Activated CD8-positive, alpha-beta T cell treated with anti-CD3 and anti-CD28 coated beads for 36 hours (primary cell): ENCODE results near the gene MYLK. TPM values are rescaled to one million over a fixed set of nuclear protein-coding genes. Genes with fewer than 3 reads are reported as not detected.

ENCODE experiments used
- ATAC-seq: fragments of 200-7000 bp; cut with Tn5 transposase; one replicate; pipeline ENCODE4 v1.10.0; 2021; ENCODE audit warnings: mild to moderate bottlenecking, moderate library complexity
- CTCF ChIA-PET: fragments of 350-600 bp; sonication (Branson Sonifier 250); formaldehyde crosslinking; loops from one replicate; lab custom pipeline; 2021; ENCODE audit warnings: antibody characterized with exemption; lab: Charles Lee
- POLR2A ChIA-PET: fragments of 350-600 bp; sonication (Branson Sonifier 250); formaldehyde crosslinking; loops from one replicate; lab custom pipeline; 2021; ENCODE audit warnings: antibody characterized with exemption; lab: Charles Lee
- DNase-seq: peaks from one replicate; pipeline ENCODE4 v3.0.0-alpha.2; 2020
- H3K27ac Mint-ChIP-seq: one replicate; pipeline ENCODE4 v1.8.0; 2021; ENCODE audit warnings: mild to moderate bottlenecking, mixed read lengths
- H3K27me3 Mint-ChIP-seq: one replicate; pipeline ENCODE4 v1.8.0; 2021; ENCODE audit warnings: mixed read lengths
- H3K36me3 Mint-ChIP-seq: one replicate; pipeline ENCODE4 v1.8.0; 2021; ENCODE audit warnings: low read depth, mixed read lengths
- H3K4me1 Mint-ChIP-seq: one replicate; pipeline ENCODE4 v1.8.0; 2021; ENCODE audit warnings: low read depth, mixed read lengths
- H3K4me3 Mint-ChIP-seq: one replicate; pipeline ENCODE4 v1.8.0; 2021; ENCODE audit warnings: mild to moderate bottlenecking, moderate library complexity, mixed read lengths
- H3K9me3 Mint-ChIP-seq: one replicate; pipeline ENCODE4 v1.8.0; 2021; ENCODE audit warnings: mixed read lengths
- intact Hi-C: fragments of 100-400 bp; cut with micrococcal nuclease; formaldehyde crosslinking; loops from one replicate; pipeline ENCODE4 v1.10.0; 2022
- total RNA-seq, 2 experiments: library from RNA; stranded (reverse); gene quantifications; one replicate each; pipeline ENCODE4 v1.2.3, GENCODE V29; 2021
- TF ChIP-seq, protein P1 (sequence below): fragments of 200-600 bp; IDR thresholded peaks from one replicate; pipeline ENCODE4 v1.8.0; 2022; ENCODE audit warnings: antibody characterized with exemption, mild to moderate bottlenecking

MYLK gene
- total RNA-seq, 2 experiments from 2014 or later, result 0.34 TPM; not detected in 1

DNA sequence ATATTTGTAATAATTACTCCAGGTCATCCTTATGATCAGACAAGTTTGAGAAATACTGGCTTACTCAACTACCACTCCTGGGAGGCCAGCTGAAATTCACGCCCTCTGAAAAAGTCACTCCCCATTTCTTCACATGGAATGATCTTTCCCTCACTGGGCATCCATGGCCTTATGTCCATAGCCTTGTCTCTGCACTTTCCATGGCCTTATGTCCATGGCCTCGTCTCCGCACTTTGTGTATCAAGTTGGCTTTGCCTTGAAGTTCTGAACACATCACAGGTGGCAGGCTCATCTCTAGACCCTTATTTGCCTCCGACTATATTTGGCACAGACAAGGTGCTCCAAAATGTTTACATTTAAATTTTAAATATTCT lies 241.2 kb downstream of the MYLK start:
- Mint-ChIP-seq H3K27ac (no peak overlapping the region), H3K4me1 (no peaks in the 10 kb centered on the region), H3K4me3 (no peak overlapping the region), H3K27me3 (no peaks in the 10 kb centered on the region), H3K36me3 (no peaks in the 10 kb centered on the region), H3K9me3 (no peaks in the 10 kb centered on the region)
- POLR2A ChIA-PET, result interaction anchor here (0.5 kb wide), 1 partner anchor 860 kb away, joined by 4 read pairs; no protein-coding TSS in a partner anchor
- TF ChIP-seq, protein P1, sequence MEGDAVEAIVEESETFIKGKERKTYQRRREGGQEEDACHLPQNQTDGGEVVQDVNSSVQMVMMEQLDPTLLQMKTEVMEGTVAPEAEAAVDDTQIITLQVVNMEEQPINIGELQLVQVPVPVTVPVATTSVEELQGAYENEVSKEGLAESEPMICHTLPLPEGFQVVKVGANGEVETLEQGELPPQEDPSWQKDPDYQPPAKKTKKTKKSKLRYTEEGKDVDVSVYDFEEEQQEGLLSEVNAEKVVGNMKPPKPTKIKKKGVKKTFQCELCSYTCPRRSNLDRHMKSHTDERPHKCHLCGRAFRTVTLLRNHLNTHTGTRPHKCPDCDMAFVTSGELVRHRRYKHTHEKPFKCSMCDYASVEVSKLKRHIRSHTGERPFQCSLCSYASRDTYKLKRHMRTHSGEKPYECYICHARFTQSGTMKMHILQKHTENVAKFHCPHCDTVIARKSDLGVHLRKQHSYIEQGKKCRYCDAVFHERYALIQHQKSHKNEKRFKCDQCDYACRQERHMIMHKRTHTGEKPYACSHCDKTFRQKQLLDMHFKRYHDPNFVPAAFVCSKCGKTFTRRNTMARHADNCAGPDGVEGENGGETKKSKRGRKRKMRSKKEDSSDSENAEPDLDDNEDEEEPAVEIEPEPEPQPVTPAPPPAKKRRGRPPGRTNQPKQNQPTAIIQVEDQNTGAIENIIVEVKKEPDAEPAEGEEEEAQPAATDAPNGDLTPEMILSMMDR, result no peak
- ATAC-seq, result no peak
- intact Hi-C loops, result loop anchor here (5.0 kb wide), 1 partner anchor 79 kb away; no protein-coding TSS in a partner anchor
- no peak for DNase-seq
- CTCF ChIA-PET, result interaction anchor here (1.0 to 3.2 kb wide), 20 partner anchors 9 to 289 kb away, joined by 3 to 58 read pairs (median 4); no protein-coding TSS in a partner anchor

DNA sequence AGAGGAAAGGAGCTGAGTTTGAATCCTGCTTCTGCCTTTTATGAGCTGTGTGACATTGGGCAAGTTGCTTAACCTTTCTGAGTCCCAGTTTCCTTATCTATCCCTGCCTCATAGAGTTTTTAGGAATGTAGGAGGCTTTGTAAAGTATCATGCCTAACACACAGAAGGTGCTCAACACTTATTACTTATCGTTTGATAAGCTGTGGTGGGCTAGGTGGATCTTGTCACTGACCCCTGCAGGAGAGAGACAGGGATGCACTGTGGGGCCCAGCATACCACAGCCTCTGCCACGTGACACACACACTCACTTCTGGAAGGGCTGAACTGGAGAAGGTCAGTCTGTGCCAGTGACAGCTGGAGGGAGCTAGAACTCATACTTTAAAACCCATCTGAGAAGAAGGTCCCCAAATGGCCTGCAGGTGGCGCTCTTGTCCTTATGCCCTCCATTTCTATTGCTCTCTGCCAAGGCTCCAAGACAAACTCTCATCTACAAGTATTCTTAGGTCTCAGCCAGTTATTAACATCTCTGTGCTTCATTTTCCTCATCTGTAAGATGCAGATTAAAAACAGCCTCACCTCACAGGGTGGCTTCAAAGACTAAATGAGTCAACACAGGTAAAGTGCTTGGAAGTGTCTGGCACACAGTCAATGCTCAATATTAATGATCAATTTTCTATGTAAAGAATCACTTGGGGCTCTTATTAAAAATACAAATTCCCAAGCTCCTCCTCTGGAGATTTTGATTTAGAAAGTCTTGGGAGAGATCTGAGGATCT lies 241.8 kb downstream of the MYLK start:
- no peaks in the 10 kb centered on the region for H3K27me3 Mint-ChIP-seq
- no peak overlapping the region for H3K4me3 Mint-ChIP-seq
- CTCF ChIA-PET, result interaction anchor here (0.6 to 3.2 kb wide), 33 partner anchors 9 to 557 kb away, joined by 3 to 58 read pairs (median 4); no protein-coding TSS in a partner anchor
- TF ChIP-seq, protein P1, result peak; percentile 79
- no peaks in the 10 kb centered on the region for H3K4me1 Mint-ChIP-seq
- ATAC-seq, result peak; percentile 97
- no peaks in the 10 kb centered on the region for H3K36me3 Mint-ChIP-seq
- H3K9me3 Mint-ChIP-seq, result no peaks in the 10 kb centered on the region
- no peak overlapping the region for H3K27ac Mint-ChIP-seq
- peak; percentile 88 for DNase-seq
- intact Hi-C loops, result loop anchor here (5.0 kb wide), 1 partner anchor 80 kb away; no protein-coding TSS in a partner anchor
- POLR2A ChIA-PET, result interaction anchor here (0.5 kb wide), 1 partner anchor 861 kb away, joined by 4 read pairs; no protein-coding TSS in a partner anchor

DNA sequence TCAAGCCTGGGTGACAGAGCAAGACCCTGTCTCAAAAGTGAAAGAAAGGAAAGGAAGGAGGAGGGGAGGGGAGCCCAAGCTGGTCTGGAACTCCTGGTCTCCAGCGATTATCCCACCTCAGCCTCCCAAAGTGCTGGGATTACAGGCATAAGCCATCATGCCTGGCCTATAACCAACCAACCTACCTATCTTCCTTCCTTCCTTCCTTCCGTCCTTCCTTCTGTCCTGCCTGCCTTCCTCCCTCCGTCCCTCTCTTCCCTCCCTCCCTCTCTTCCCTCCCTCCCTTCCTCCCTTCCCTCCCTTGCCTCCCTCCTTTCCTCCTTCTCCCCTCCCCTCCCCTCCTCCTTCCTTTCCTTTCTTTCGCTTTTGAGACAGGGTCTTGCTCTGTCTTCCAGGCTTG lies 242.6 kb downstream of the MYLK start:
- ATAC-seq (no peak), DNase-seq (no peak)
- no peaks in the 10 kb centered on the region for H3K36me3 Mint-ChIP-seq
- CTCF ChIA-PET, result interaction anchor here (0.7 to 3.2 kb wide), 16 partner anchors 10 to 344 kb away, joined by 3 to 58 read pairs (median 4); no protein-coding TSS in a partner anchor
- POLR2A ChIA-PET, result no interaction called here
- no peak overlapping the region for H3K27ac Mint-ChIP-seq
- intact Hi-C loops, result loop anchor here (5.0 kb wide), 1 partner anchor 81 kb away; no protein-coding TSS in a partner anchor
- no peaks in the 10 kb centered on the region for H3K9me3 Mint-ChIP-seq
- H3K4me1 Mint-ChIP-seq, result no peaks in the 10 kb centered on the region
- no peak overlapping the region for H3K4me3 Mint-ChIP-seq
- TF ChIP-seq, protein P1, result no peak
- H3K27me3 Mint-ChIP-seq, result no peaks in the 10 kb centered on the region

DNA sequence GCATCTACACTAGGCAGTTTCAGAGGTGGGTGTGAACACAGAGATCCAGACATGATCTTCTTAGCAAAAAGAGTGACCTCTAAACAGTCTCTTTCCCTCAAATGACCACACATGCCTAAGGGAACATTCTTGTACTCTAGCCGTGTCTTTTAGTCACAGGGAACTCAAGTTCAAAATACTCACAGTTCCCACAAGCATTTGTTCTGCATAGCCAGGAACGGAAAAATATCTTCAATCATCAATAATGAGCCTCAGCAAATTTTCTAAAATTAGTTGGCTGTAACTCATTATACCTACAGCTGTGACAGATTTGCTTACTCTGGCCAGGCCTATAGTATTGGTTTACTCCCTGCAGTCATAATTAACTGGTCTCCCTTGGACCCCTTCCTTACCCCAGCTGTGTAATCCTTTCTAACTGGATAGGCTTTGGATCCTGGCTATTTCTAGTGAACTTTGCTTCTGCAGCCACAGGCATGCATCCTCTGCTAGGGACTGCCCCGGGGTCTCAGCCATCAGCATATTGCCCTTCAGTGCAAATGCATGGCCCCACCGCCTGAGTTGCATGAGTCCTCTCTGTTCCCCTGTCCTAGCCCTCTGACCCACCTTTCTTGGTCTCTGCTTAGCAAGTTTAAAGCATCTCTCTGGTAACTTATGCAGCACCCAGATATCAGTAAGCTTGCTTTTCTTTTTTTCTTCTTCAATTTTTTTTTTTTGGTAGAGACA lies 243.2 kb downstream of the MYLK start:
- CTCF ChIA-PET, result interaction anchor here (0.9 to 3.2 kb wide), 5 partner anchors 13 to 344 kb away, joined by 3 to 58 read pairs (median 4); no protein-coding TSS in a partner anchor
- no peak overlapping the region for H3K4me3 Mint-ChIP-seq
- no peak overlapping the region for H3K27ac Mint-ChIP-seq
- DNase-seq (no peak), ATAC-seq (no peak)
- POLR2A ChIA-PET, result no interaction called here
- TF ChIP-seq, protein P1, result no peak
- H3K36me3 Mint-ChIP-seq, result no peaks in the 10 kb centered on the region
- intact Hi-C loops, result loop anchor here (5.0 kb wide), 1 partner anchor 81 kb away; no protein-coding TSS in a partner anchor
- H3K4me1 Mint-ChIP-seq, result no peaks in the 10 kb centered on the region
- no peaks in the 10 kb centered on the region for H3K9me3 Mint-ChIP-seq
- H3K27me3 Mint-ChIP-seq, result no peaks in the 10 kb centered on the region
